ENCODE measurements around the gene MPP1. TPM values are rescaled to one million over a fixed set of nuclear protein-coding genes. Genes with fewer than 3 reads are reported as not detected.
A peak's percentile ranks its signal among the peaks of the same experiment; 100 is the strongest.

MPP1 gene
- total and polyA plus RNA-seq, 2 donors (not counting 3 experiments of a cell fraction or from before 2014, with no cell fraction given): 22.1 to 32.3 TPM

DNA sequence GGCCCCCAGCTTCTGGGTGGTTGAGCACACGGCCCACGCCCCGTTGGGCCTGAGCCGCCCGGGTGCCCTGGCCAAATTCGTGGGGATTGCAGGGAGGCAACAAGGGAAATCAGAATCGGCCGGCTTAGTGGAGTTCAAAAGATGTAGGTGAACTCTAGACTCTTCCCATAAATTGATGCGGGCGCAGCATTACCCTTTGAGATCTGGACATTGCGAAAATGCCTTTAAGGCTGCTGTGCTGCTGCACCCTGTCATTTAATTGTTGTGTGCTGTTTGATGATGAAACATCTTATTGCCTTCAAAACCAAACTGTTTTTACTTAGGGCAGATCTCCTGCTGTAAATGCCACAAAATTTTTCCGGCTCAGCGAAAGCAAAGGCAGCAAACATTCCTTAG is 409 bp upstream of the MPP1 start:
- Histone ChIP-seq H3K79me2 (ENCODE audit: control insufficient read depth, insufficient read depth, low read length) (peaks cover 2% of the 10 kb centered on the region), H3K4me1 (ENCODE audit: control insufficient read depth, extremely low read depth, insufficient read depth, low read length) (peaks cover 25% of the 10 kb centered on the region), H3K36me3 (ENCODE audit: control insufficient read depth in 2 of 2, extremely low read depth in 1 of 2, insufficient read depth in 2 of 2, low read length in 2 of 2) (no peaks in the 10 kb centered on the region), H2AFZ (ENCODE audit: low read depth, low read length) (peak overlapping the region; percentile 33), H3K4me2 (ENCODE audit: insufficient read depth, low read length) (peak overlapping the region; percentile 67), H3K9me3 (replicated peaks; ENCODE audit: control insufficient read depth, insufficient read depth, low read length) (no peaks in the 10 kb centered on the region), H3K27me3 (ENCODE audit: control insufficient read depth in 2 of 2, insufficient read depth in 2 of 2, low read length in 2 of 2) (no peaks in the 10 kb centered on the region), H3K27ac (ENCODE audit: insufficient read depth, low read depth, low read length) (peak overlapping the region; percentile 7), H4K20me1 (replicated peaks; ENCODE audit: control insufficient read depth, extremely low read depth, insufficient read depth, low read length) (no peaks in the 10 kb centered on the region), H3K9me1 (replicated peaks; ENCODE audit: control insufficient read depth, extremely low read depth, insufficient read depth, low read length) (no peaks in the 10 kb centered on the region), H3K4me3 (replicated peaks in 1 of 3; ENCODE audit: insufficient read depth in 1 of 3, low read depth in 1 of 3, low read length in 3 of 3) (peak overlapping the region in 2 of 3 experiments; percentile 41 to 50), H3K9ac (replicated peaks; ENCODE audit: extremely low read depth, insufficient read depth, low read length) (peak overlapping the region; percentile 37)
- POLR2A ChIA-PET: interaction anchor here (1.0 kb wide), 1 partner anchor 9 kb away, joined by 3 read pairs; no protein-coding TSS in a partner anchor
- no peak for TF ChIP-seq MAX (IDR thresholded peaks at IDR 0.05; ENCODE audit: insufficient read depth, insufficient read length)
- DNase-seq (ENCODE audit: low read depth, low spot score) (no peak), FAIRE-seq (no peak)
- dilution Hi-C loops (cut with MboI; ENCODE audit: extremely low pct_ligation_motif_present, low sequenced_read_pairs) (no loop called here), intact Hi-C loops (cut with micrococcal nuclease) (loop anchor here (1.0 to 2.0 kb wide), 3 partner anchors 35 to 67 kb away; partner anchors contain the start of gene DKC1)
- CTCF ChIA-PET: interaction anchor here (1.2 to 1.9 kb wide), 3 partner anchors 14 to 57 kb away, joined by 5 to 6 read pairs (median 6); no protein-coding TSS in a partner anchor
- BruUV-seq (replicated peaks): no TSS peak

DNA sequence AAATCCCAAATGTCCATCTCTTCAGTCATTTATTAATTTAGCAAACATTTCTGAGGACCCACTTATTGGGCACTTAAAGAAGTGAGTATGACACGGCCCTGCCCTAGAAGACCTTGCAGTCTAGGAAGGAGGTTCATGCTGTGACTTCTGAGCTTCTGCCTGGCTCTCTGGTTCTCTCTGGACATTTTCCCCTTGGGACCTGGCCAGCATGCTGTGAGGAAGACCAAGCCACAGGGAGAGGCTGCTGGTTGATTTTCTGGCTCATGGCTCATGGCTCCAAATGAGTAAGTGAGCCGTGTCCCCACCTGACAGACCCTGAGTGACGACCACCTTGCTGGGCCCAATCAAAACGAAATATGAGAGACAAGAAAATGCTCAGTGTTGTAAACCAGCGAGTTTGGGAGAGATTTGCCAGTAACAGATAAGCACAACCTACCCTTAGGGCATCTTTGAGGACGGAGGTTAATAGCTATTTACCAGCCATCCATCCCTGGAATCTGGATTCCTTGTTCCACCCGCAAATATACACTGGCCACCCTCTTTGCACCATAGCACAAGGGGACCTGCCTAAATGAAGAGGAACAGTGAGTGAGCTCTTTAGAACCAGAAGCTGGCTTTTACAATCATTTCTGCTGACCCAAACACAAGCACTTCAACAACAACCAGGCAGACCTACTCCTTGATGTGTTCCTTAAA is 876 bp downstream of the MPP1 start:
- no peak overlapping the region for H3K27ac ChIP-seq (ENCODE audit: insufficient read depth, low read depth, low read length)
- DNase-seq (ENCODE audit: low read depth, low spot score) (no peak), FAIRE-seq (peak; percentile 42)
- CTCF ChIA-PET: interaction anchor here (1.2 to 1.9 kb wide), 3 partner anchors 13 to 56 kb away, joined by 5 to 6 read pairs (median 6); no protein-coding TSS in a partner anchor
- intact Hi-C loops (cut with micrococcal nuclease) (loop anchor here (2.0 kb wide), 2 partner anchors 36 to 66 kb away; no protein-coding TSS in a partner anchor), dilution Hi-C loops (cut with MboI; ENCODE audit: extremely low pct_ligation_motif_present, low sequenced_read_pairs) (no loop called here)
- no peak for TF ChIP-seq MYC (IDR thresholded peaks at IDR 0.05; ENCODE audit: low read depth, low read length)
- no peak for TF ChIP-seq GATA2 (IDR thresholded peaks at IDR 0.05; ENCODE audit: insufficient read depth, insufficient read length, low read depth, low read length)
- TF ChIP-seq CTCF (IDR thresholded peaks at IDR 0.05; ENCODE audit: extremely low read depth in 1 of 2, insufficient read depth in 1 of 2, low read depth in 1 of 2, low read length in 2 of 2): no peak
- H3K4me1 ChIP-seq (ENCODE audit: control insufficient read depth, extremely low read depth, insufficient read depth, low read length): peaks cover 35% of the 10 kb centered on the region
- BruUV-seq (replicated peaks): no TSS peak
- peak overlapping the region; percentile 79 for H3K4me2 ChIP-seq (ENCODE audit: insufficient read depth, low read length)
- POLR2A ChIA-PET: no interaction called here
- H3K4me3 ChIP-seq (replicated peaks in 1 of 3; ENCODE audit: insufficient read depth in 1 of 3, low read depth in 1 of 3, low read length in 3 of 3): peak overlapping the region; percentile 27 to 50 (median 50)
- H2AFZ ChIP-seq (ENCODE audit: low read depth, low read length): peak overlapping the region; percentile 33
- peak overlapping the region; percentile 53 for H3K9ac ChIP-seq (replicated peaks; ENCODE audit: extremely low read depth, insufficient read depth, low read length)
- H3K9me1 ChIP-seq (replicated peaks; ENCODE audit: control insufficient read depth, extremely low read depth, insufficient read depth, low read length): no peaks in the 10 kb centered on the region
- H4K20me1 ChIP-seq (replicated peaks; ENCODE audit: control insufficient read depth, extremely low read depth, insufficient read depth, low read length): no peaks in the 10 kb centered on the region
- peaks cover 2% of the 10 kb centered on the region for H3K79me2 ChIP-seq (ENCODE audit: control insufficient read depth, insufficient read depth, low read length)
- H3K27me3 ChIP-seq (ENCODE audit: control insufficient read depth in 2 of 2, insufficient read depth in 2 of 2, low read length in 2 of 2): no peaks in the 10 kb centered on the region
- H3K36me3 ChIP-seq (ENCODE audit: control insufficient read depth in 2 of 2, extremely low read depth in 1 of 2, insufficient read depth in 2 of 2, low read length in 2 of 2): no peaks in the 10 kb centered on the region
- no peaks in the 10 kb centered on the region for H3K9me3 ChIP-seq (replicated peaks; ENCODE audit: control insufficient read depth, insufficient read depth, low read length)
